ENCODE measurements around the gene PRDM15. TPM values are rescaled to one million over a fixed set of nuclear protein-coding genes. Genes with fewer than 3 reads are reported as not detected.

PRDM15 gene
- total RNA-seq, 1 experiment from 2014 or later: 9.8 TPM

GRCh38 chr21:41888749-41889376 is 9.7 kb upstream of the PRDM15 start:
- DNase-seq (ENCODE audit: low read depth, low spot score) (no peak), ATAC-seq (no peak)
- Histone ChIP-seq H3K4me2 (ENCODE audit: low read length) (no peak overlapping the region), H3K9ac (ENCODE audit: low read length) (no peak overlapping the region), H3K27me3 (ENCODE audit: insufficient read depth, low read length) (no peaks in the 10 kb centered on the region), H4K20me1 (ENCODE audit: insufficient read depth) (no peaks in the 10 kb centered on the region), H3K9me3 (ENCODE audit: control insufficient read depth in 1 of 2, insufficient read depth in 1 of 2, low read depth in 1 of 2, low read length in 2 of 2) (no peaks in the 10 kb centered on the region), H3K4me3 (replicated peaks in 1 of 2; ENCODE audit: low read depth in 1 of 2, low read length in 2 of 2) (no peak overlapping the region), H2AFZ (ENCODE audit: low read depth, low read length, poor library complexity, severe bottlenecking) (no peak overlapping the region), H3K79me2 (ENCODE audit: insufficient read depth, low read length) (no peaks in the 10 kb centered on the region), H3K36me3 (ENCODE audit: control insufficient read depth in 1 of 2, insufficient read depth in 2 of 2, low read length in 2 of 2) (peaks cover 0 to 5% of the 10 kb centered on the region in 2 experiments; a peak in 2 of 4 replicates), H3K9me2 (ENCODE audit: insufficient read depth) (no peaks in the 10 kb centered on the region), H3K27ac (ENCODE audit: low read depth, low read length) (no peak overlapping the region), H3K4me1 (ENCODE audit: control insufficient read depth in 1 of 2, insufficient read depth in 2 of 2, low read length in 2 of 2) (no peaks in the 10 kb centered on the region)
- no TSS peak for BruUV-seq (replicated peaks)
- RAD21 ChIA-PET (ENCODE audit: low non-redundant PET in 1 of 2, low total read pairs in 2 of 2, uncharacterized antibody in 2 of 2, unreplicated experiment in 2 of 2): no interaction called here
- TF ChIP-seq ZFX (IDR thresholded peaks at IDR 0.05) (no peak), CEBPB (IDR thresholded peaks at IDR 0.05; ENCODE audit: low read depth) (no peak)
- TF ChIP-seq, protein P1, sequence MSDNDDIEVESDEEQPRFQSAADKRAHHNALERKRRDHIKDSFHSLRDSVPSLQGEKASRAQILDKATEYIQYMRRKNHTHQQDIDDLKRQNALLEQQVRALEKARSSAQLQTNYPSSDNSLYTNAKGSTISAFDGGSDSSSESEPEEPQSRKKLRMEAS (IDR thresholded peaks at IDR 0.05): no peak
- intact Hi-C loops (cut with micrococcal nuclease): loop anchor here (10.0 kb wide), 1 partner anchor 976 kb away; no protein-coding TSS in a partner anchor
- POLR2A ChIA-PET: no interaction called here
- CTCF ChIA-PET: no interaction called here

DNA sequence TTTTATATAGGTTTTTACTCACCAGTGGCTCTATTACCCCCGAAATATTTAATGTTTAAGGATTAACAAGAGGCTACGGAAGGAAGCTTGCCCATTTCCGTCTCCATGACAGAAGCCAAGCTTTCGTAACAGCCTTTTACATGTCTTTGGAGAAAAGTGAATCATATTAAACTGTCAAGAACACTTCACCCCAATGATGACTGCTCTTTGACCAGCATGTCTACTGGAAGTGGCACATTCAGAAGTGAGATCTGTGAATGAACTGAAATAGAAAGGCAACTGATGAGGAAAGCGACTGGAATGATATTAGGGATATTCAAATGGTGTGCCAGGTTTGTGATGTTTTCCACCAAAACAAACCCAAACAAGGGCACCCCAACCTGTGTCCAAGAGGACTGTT is 8.5 kb upstream of the PRDM15 start:
- ChIA-PET CTCF (no interaction called here), POLR2A (no interaction called here), RAD21 (ENCODE audit: low non-redundant PET in 1 of 2, low total read pairs in 2 of 2, uncharacterized antibody in 2 of 2, unreplicated experiment in 2 of 2) (no interaction called here)
- no peak overlapping the region for H2AFZ ChIP-seq (ENCODE audit: low read depth, low read length, poor library complexity, severe bottlenecking)
- intact Hi-C loops (cut with micrococcal nuclease): loop anchor here (10.0 kb wide), 1 partner anchor 977 kb away; no protein-coding TSS in a partner anchor
- no peaks in the 10 kb centered on the region for H3K9me2 ChIP-seq (ENCODE audit: insufficient read depth)
- peaks cover 0 to 5% of the 10 kb centered on the region in 2 experiments; a peak in 2 of 4 replicates for H3K36me3 ChIP-seq (ENCODE audit: control insufficient read depth in 1 of 2, insufficient read depth in 2 of 2, low read length in 2 of 2)
- no peaks in the 10 kb centered on the region for H4K20me1 ChIP-seq (ENCODE audit: insufficient read depth)
- no peak overlapping the region for H3K27ac ChIP-seq (ENCODE audit: low read depth, low read length)
- no peaks in the 10 kb centered on the region for H3K27me3 ChIP-seq (ENCODE audit: insufficient read depth, low read length)
- H3K4me3 ChIP-seq (replicated peaks in 1 of 2; ENCODE audit: low read depth in 1 of 2, low read length in 2 of 2): no peak overlapping the region
- ATAC-seq: no peak
- H3K9ac ChIP-seq (ENCODE audit: low read length): no peak overlapping the region
- no peak for DNase-seq (ENCODE audit: low read depth, low spot score)
- BruUV-seq (replicated peaks): no TSS peak
- H3K9me3 ChIP-seq (ENCODE audit: control insufficient read depth in 1 of 2, insufficient read depth in 1 of 2, low read depth in 1 of 2, low read length in 2 of 2): no peaks in the 10 kb centered on the region
- peaks cover 0 to 5% of the 10 kb centered on the region in 2 experiments; a peak in 1 of 4 replicates for H3K4me1 ChIP-seq (ENCODE audit: control insufficient read depth in 1 of 2, insufficient read depth in 2 of 2, low read length in 2 of 2)
- no peak overlapping the region for H3K4me2 ChIP-seq (ENCODE audit: low read length)
- no peaks in the 10 kb centered on the region for H3K79me2 ChIP-seq (ENCODE audit: insufficient read depth, low read length)
- TF ChIP-seq POLR2AphosphoS5 (IDR thresholded peaks at IDR 0.05; ENCODE audit: low read depth, low read length): no peak
- TF ChIP-seq, protein P2, sequence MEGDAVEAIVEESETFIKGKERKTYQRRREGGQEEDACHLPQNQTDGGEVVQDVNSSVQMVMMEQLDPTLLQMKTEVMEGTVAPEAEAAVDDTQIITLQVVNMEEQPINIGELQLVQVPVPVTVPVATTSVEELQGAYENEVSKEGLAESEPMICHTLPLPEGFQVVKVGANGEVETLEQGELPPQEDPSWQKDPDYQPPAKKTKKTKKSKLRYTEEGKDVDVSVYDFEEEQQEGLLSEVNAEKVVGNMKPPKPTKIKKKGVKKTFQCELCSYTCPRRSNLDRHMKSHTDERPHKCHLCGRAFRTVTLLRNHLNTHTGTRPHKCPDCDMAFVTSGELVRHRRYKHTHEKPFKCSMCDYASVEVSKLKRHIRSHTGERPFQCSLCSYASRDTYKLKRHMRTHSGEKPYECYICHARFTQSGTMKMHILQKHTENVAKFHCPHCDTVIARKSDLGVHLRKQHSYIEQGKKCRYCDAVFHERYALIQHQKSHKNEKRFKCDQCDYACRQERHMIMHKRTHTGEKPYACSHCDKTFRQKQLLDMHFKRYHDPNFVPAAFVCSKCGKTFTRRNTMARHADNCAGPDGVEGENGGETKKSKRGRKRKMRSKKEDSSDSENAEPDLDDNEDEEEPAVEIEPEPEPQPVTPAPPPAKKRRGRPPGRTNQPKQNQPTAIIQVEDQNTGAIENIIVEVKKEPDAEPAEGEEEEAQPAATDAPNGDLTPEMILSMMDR (IDR thresholded peaks at IDR 0.05 in 2 of 3, conservative IDR thresholded peaks at IDR 0.05 in 1 of 3; ENCODE audit: borderline replicate concordance in 1 of 3, insufficient read depth in 1 of 3, low read depth in 2 of 3, low read length in 2 of 3): no peak
- TF ChIP-seq, protein P1 (IDR thresholded peaks at IDR 0.05): no peak
- no peak for TF ChIP-seq REST (IDR thresholded peaks at IDR 0.05; ENCODE audit: low read depth)
- TF ChIP-seq ELF1 (IDR thresholded peaks at IDR 0.05; ENCODE audit: borderline replicate concordance, low read depth): no peak
- no peak for TF ChIP-seq ZFX (IDR thresholded peaks at IDR 0.05)
- no peak for TF ChIP-seq EZH2phosphoT487 (IDR thresholded peaks at IDR 0.05; ENCODE audit: borderline replicate concordance)
- no peak for TF ChIP-seq FOSL1 (IDR thresholded peaks at IDR 0.05; ENCODE audit: low read depth)
- no peak for TF ChIP-seq POLR2A (IDR thresholded peaks at IDR 0.05; ENCODE audit: borderline replicate concordance, extremely low read depth, insufficient read depth, insufficient read length)
- no peak for TF ChIP-seq SIN3A (IDR thresholded peaks at IDR 0.05; ENCODE audit: low read depth)
- no peak for TF ChIP-seq YY1 (IDR thresholded peaks at IDR 0.05; ENCODE audit: extremely low read depth, insufficient replicate concordance, low read depth, low read length)
- TF ChIP-seq EZH2 (IDR thresholded peaks at IDR 0.05): no peak
- TF ChIP-seq JUND (IDR thresholded peaks at IDR 0.05): no peak
- no peak for TF ChIP-seq RAD21 (IDR thresholded peaks at IDR 0.05; ENCODE audit: low read depth)
- no peak for TF ChIP-seq SRF (IDR thresholded peaks at IDR 0.05; ENCODE audit: low read depth)
